ENCODE results near the gene JPT2. TPM values are rescaled to one million over a fixed set of nuclear protein-coding genes. Genes with fewer than 3 reads are reported as not detected.

Gene JPT2
- polyA plus RNA-seq, 3 donors, result 5.4 to 7.5 (median 5.8) TPM

- no peaks in the 10 kb centered on the region for H3K27me3 ChIP-seq (ENCODE audit: control insufficient read depth in 2 of 2, insufficient read depth in 2 of 2, low read length in 2 of 2)
- Mint-ChIP-seq H3K4me3 (no peak overlapping the region), H3K27me3 (ENCODE audit: low read depth in 3 of 3) (peaks cover 0 to 2% (median 2%) of the 10 kb centered on the region in 3 donors), H3K4me1 (peaks cover 27% of the 10 kb centered on the region), H3K9me3 (no peaks in the 10 kb centered on the region), H3K36me3 (peaks cover 80 to 84% of the 10 kb centered on the region in 2 donors), H3K27ac (peak overlapping the region in 2 of 7 donors; percentile 13 to 59)
- no peak for TF ChIP-seq CTCF (IDR thresholded peaks at IDR 0.05)
- no peak overlapping the region for H3K4me3 ChIP-seq (replicated peaks in 1 of 3; ENCODE audit: low read depth in 2 of 3, low read length in 3 of 3)
- H3K79me2 ChIP-seq (ENCODE audit: insufficient read depth, low read length), result no peaks in the 10 kb centered on the region
- H3K27ac ChIP-seq (ENCODE audit: low read depth in 1 of 2, low read length in 2 of 2), result no peak overlapping the region
- H3K4me1 ChIP-seq (ENCODE audit: control insufficient read depth in 1 of 2, insufficient read depth in 2 of 2, low read length in 2 of 2), result peaks cover 13 to 24% of the 10 kb centered on the region in 2 donors
- peaks cover 56 to 86% of the 10 kb centered on the region in 2 donors for H3K36me3 ChIP-seq (replicated peaks in 1 of 2; ENCODE audit: control insufficient read depth in 1 of 2, insufficient read depth in 2 of 2, low read length in 2 of 2)
- no peaks in the 10 kb centered on the region for H3K9me3 ChIP-seq (replicated peaks in 1 of 2; ENCODE audit: control insufficient read depth in 1 of 2, insufficient read depth in 1 of 2, low read length in 2 of 2)
- H2AFZ ChIP-seq (ENCODE audit: insufficient read depth, low read depth, low read length, poor library complexity, severe bottlenecking), result no peak overlapping the region
- no peak overlapping the region for H3K4me2 ChIP-seq (replicated peaks; ENCODE audit: extremely low read depth, low read length, poor library complexity, severe bottlenecking)
- DNase-seq, result no peak
- intact Hi-C loops (cut with micrococcal nuclease), result no loop called here
- H3K9ac ChIP-seq (ENCODE audit: insufficient read depth, low read length, poor library complexity, severe bottlenecking), result no peak overlapping the region
- 97% methylated on average over 10 of the region's 12 CpGs for WGBS (ENCODE audit: insufficient coverage)
- H4K20me1 ChIP-seq (ENCODE audit: insufficient read depth, low read length), result peaks cover 18% of the 10 kb centered on the region
Observed at GRCh38 chr16:1643521-1643920, 34.6 kb upstream of the JPT2 start.

GRCh38 chr16:1645914-1646525 is 32.1 kb upstream of the JPT2 start:
- no peaks in the 10 kb centered on the region for H3K79me2 ChIP-seq (ENCODE audit: insufficient read depth, low read length)
- H4K20me1 ChIP-seq (ENCODE audit: insufficient read depth, low read length), result peaks cover 18% of the 10 kb centered on the region
- H3K36me3 Mint-ChIP-seq, result peaks cover 72 to 80% of the 10 kb centered on the region in 2 donors
- peaks cover 0 to 2% (median 2%) of the 10 kb centered on the region in 3 donors for H3K27me3 Mint-ChIP-seq (ENCODE audit: low read depth in 3 of 3)
- H3K4me3 Mint-ChIP-seq, result no peak overlapping the region
- H3K4me1 ChIP-seq (ENCODE audit: control insufficient read depth in 1 of 2, insufficient read depth in 2 of 2, low read length in 2 of 2), result peaks cover 13 to 24% of the 10 kb centered on the region in 2 donors
- H3K4me1 Mint-ChIP-seq, result peaks cover 28% of the 10 kb centered on the region
- peak overlapping the region; percentile 3 to 84 (median 64) for H3K27ac Mint-ChIP-seq
- H3K9me3 Mint-ChIP-seq, result peaks cover 0 to 4% (median 0%) of the 10 kb centered on the region in 7 donors
- intact Hi-C loops (cut with micrococcal nuclease), result no loop called here
- peaks cover 35 to 67% of the 10 kb centered on the region in 2 donors for H3K36me3 ChIP-seq (replicated peaks in 1 of 2; ENCODE audit: control insufficient read depth in 1 of 2, insufficient read depth in 2 of 2, low read length in 2 of 2)
- no peaks in the 10 kb centered on the region for H3K27me3 ChIP-seq (ENCODE audit: control insufficient read depth in 2 of 2, insufficient read depth in 2 of 2, low read length in 2 of 2)
- 47% methylated on average over 4 of the region's 13 CpGs for WGBS (ENCODE audit: insufficient coverage)
- no peak overlapping the region for H3K9ac ChIP-seq (ENCODE audit: insufficient read depth, low read length, poor library complexity, severe bottlenecking)
- H3K4me3 ChIP-seq (replicated peaks in 1 of 3; ENCODE audit: low read depth in 2 of 3, low read length in 3 of 3), result no peak overlapping the region
- H3K9me3 ChIP-seq (replicated peaks in 1 of 2; ENCODE audit: control insufficient read depth in 1 of 2, insufficient read depth in 1 of 2, low read length in 2 of 2), result no peaks in the 10 kb centered on the region
- DNase-seq, result peak; percentile 26 to 74 (median 35)
- H2AFZ ChIP-seq (ENCODE audit: insufficient read depth, low read depth, low read length, poor library complexity, severe bottlenecking), result no peak overlapping the region
- TF ChIP-seq CTCF (IDR thresholded peaks at IDR 0.05), result no peak
- H3K27ac ChIP-seq (ENCODE audit: low read depth in 1 of 2, low read length in 2 of 2), result peak overlapping the region in 1 of 2 donors; percentile 65
- H3K4me2 ChIP-seq (replicated peaks; ENCODE audit: extremely low read depth, low read length, poor library complexity, severe bottlenecking), result no peak overlapping the region
